K562 (cell line): ENCODE measurements around the gene PLPPR1. TPM values are rescaled to one million over a fixed set of nuclear protein-coding genes. Genes with fewer than 3 reads are reported as not detected.

Source experiments
- ATAC-seq: fragments of 200-7000 bp; cut with Tn5 transposase; 3 replicates; pipeline ENCODE4 v1.9.1; 2020; ENCODE audit warnings: moderate library complexity
- BruUV-seq: library from RNA; stranded (reverse); fragments of 400-500 nt; replicated peaks from 2 replicates; lab custom pipeline; 2021; lab: Mats Ljungman, UMichigan
- CTCF ChIA-PET: fragments of 300-600 bp; formaldehyde crosslinking; extraction: SDS; loops from one replicate; lab custom pipeline; 2021; ENCODE audit warnings: low intra/inter-chr PET ratio; lab: Yijun Ruan, JAX
- POLR2A ChIA-PET: fragments of 300-600, 350-650 bp; sonication (Branson Sonifier 250); formaldehyde crosslinking; extraction: SDS; loops from one replicate; lab custom pipeline; 2021; ENCODE audit warnings: antibody characterized with exemption, inconsistent platforms; lab: Yijun Ruan, JAX
- DNase-seq, 4 experiments: peaks; one replicate each; pipeline versions ENCODE4 v3.0.0 to v3.0.0-alpha.2; 2011 to 2018; ENCODE audit warnings: low spot score in 3 of 4, mixed read lengths in 3 of 4; ENCODE audit errors: extremely low read depth in 1 of 4
- FAIRE-seq: peaks from 2 replicates; lab custom pipeline; 2011; peaks lifted over from hg19 to GRCh38; lab: Jason Lieb, UNC
- H2AFZ ChIP-seq: 2 replicates; pipeline ENCODE4 v1.6.0; 2011; ENCODE audit warnings: low read depth, low read length, control low read depth, inconsistent platforms
- H3K27ac ChIP-seq: fragments of 200-600 bp; 3 replicates; pipeline ENCODE4 v1.8.0; 2011; ENCODE audit warnings: low read depth, mild to moderate bottlenecking, control low read depth, inconsistent platforms, low read length, moderate library complexity, mixed read lengths; ENCODE audit errors: extremely low read depth
- H3K27me3 ChIP-seq, 2 experiments: fragments of 300-600 bp in 1 of 2; 2 replicates in 1 of 2; 3 replicates in 1 of 2; pipeline versions ENCODE4 v1.6.0 to v1.8.0; 2011; ENCODE audit warnings: inconsistent platforms in 2 of 2, low read length in 2 of 2, mild to moderate bottlenecking in 1 of 2, mixed read lengths in 1 of 2, moderate library complexity in 1 of 2; ENCODE audit not compliant: control insufficient read depth in 2 of 2, insufficient read depth in 2 of 2
- H3K36me3 ChIP-seq: fragments of 300-600 bp; 3 replicates; pipeline ENCODE4 v1.8.0; 2011; ENCODE audit warnings: mild to moderate bottlenecking, low read length, inconsistent platforms; ENCODE audit not compliant: control insufficient read depth, insufficient read depth
- H3K4me1 ChIP-seq, 2 experiments: fragments of 200-600 bp in 1 of 2; replicated peaks in 1 of 2; 2 replicates in 1 of 2; 3 replicates in 1 of 2; pipeline versions ENCODE4 v1.5.1 to v1.8.0; 2011; ENCODE audit warnings: inconsistent platforms in 2 of 2, low read length in 2 of 2, mild to moderate bottlenecking in 1 of 2, mixed read lengths in 1 of 2, moderate library complexity in 1 of 2; ENCODE audit not compliant: control insufficient read depth in 2 of 2, insufficient read depth in 2 of 2
- H3K4me2 ChIP-seq: 2 replicates; pipeline ENCODE4 v1.6.1; 2011; ENCODE audit warnings: low read length, control low read depth, inconsistent platforms, mixed read lengths; ENCODE audit not compliant: insufficient read depth
- H3K4me3 ChIP-seq: fragments of 200-600 bp; sonication (generic), shearing (Covaris generic); 2 replicates; pipeline ENCODE4 v1.5.1; 2016; ENCODE audit warnings: control low read depth, inconsistent platforms
- H3K79me2 ChIP-seq: fragments of 200-600 bp; 3 replicates; pipeline ENCODE4 v1.8.0; 2011; ENCODE audit warnings: low read length, inconsistent platforms; ENCODE audit not compliant: control insufficient read depth, insufficient read depth
- H3K9ac ChIP-seq, 2 experiments: 2 replicates each; pipeline versions ENCODE4 v1.6.0 to v1.6.1; 2011; ENCODE audit warnings: low read depth in 2 of 2, low read length in 2 of 2, control low read depth in 1 of 2, inconsistent platforms in 1 of 2, mild to moderate bottlenecking in 1 of 2, mixed read lengths in 1 of 2; ENCODE audit not compliant: insufficient read depth in 1 of 2
- H3K9me1 ChIP-seq: one replicate; pipeline ENCODE4 v1.6.0; 2011; ENCODE audit warnings: inconsistent platforms, mild to moderate bottlenecking, low read length, moderate library complexity; ENCODE audit not compliant: control insufficient read depth, insufficient read depth
- H3K9me3 ChIP-seq: replicated peaks from 2 replicates; pipeline ENCODE4 v1.5.1; 2011; ENCODE audit warnings: low read depth, low read length, inconsistent platforms; ENCODE audit not compliant: control insufficient read depth, insufficient read depth
- H4K20me1 ChIP-seq: replicated peaks from 2 replicates; pipeline ENCODE4 v1.6.1; 2011; ENCODE audit warnings: low read length, inconsistent platforms, mixed read lengths; ENCODE audit not compliant: control insufficient read depth, insufficient read depth
- ATF7 ChIP-seq: fragments of 450-650 bp; IDR thresholded peaks from 2 replicates; pipeline ENCODE4 v1.7.1; 2014; ENCODE audit warnings: mild to moderate bottlenecking, moderate library complexity
- CREM ChIP-seq: IDR thresholded peaks from 2 replicates; pipeline ENCODE4 v1.6.1; 2014; ENCODE audit warnings: antibody characterized with exemption, low read depth
- GTF2F1 ChIP-seq: IDR thresholded peaks from 2 replicates; pipeline ENCODE4 v1.6.1; 2011; ENCODE audit warnings: low read depth, low read length, improper control_type of control experiment
- MCM2 ChIP-seq: fragments of 450-650 bp; IDR thresholded peaks from 2 replicates; pipeline ENCODE4 v1.6.1; 2017; ENCODE audit warnings: low read depth, mild to moderate bottlenecking
- NCOA4 ChIP-seq: fragments of 450-650 bp; IDR thresholded peaks from 2 replicates; pipeline ENCODE4 v1.6.1; 2018; ENCODE audit warnings: mild to moderate bottlenecking; ENCODE audit not compliant: partially characterized antibody
- NCOR1 ChIP-seq: fragments of 450-650 bp; IDR thresholded peaks from 2 replicates; pipeline ENCODE4 v1.6.1; 2016; ENCODE audit warnings: mild to moderate bottlenecking, moderate library complexity
- POU5F1 ChIP-seq: fragments of 150-350 bp; IDR thresholded peaks from 2 replicates; pipeline ENCODE4 v1.6.1; 2014; ENCODE audit warnings: borderline replicate concordance, low read length, low read depth, mild to moderate bottlenecking; ENCODE audit not compliant: partially characterized antibody
- SPI1 ChIP-seq: IDR thresholded peaks from 2 replicates; pipeline ENCODE4 v1.6.1; 2011; ENCODE audit warnings: low read depth, low read length, control low read depth, borderline replicate concordance
- ZNF212 ChIP-seq: fragments of 450-650 bp; formaldehyde crosslinking; IDR thresholded peaks from 2 replicates; pipeline ENCODE4 v1.4.0; 2020; ENCODE audit warnings: mild to moderate bottlenecking
- ZNF324 ChIP-seq: fragments of 250-450 bp; sonication (Bioruptor Pico); IDR thresholded peaks from 2 replicates; pipeline ENCODE4 v1.4.0; 2020; ENCODE audit warnings: mild to moderate bottlenecking
- ZNF830 ChIP-seq: fragments of 250-450 bp; sonication (Bioruptor Pico); IDR thresholded peaks from 2 replicates; pipeline ENCODE4 v1.5.0; 2021; ENCODE audit warnings: mild to moderate bottlenecking
- WGBS: fragments of 100-300 bp; shearing (Covaris generic); methylation state at CpG from one replicate; pipeline ENCODE4 v1.1.6; 2016; ENCODE audit warnings: low coverage, mixed read lengths; ENCODE audit not compliant: insufficient coverage; ENCODE audit errors: missing lambda C conversion rate; 5-methylcytosine and 5-hydroxymethylcytosine counted together
- in situ Hi-C: fragments of 300-500 bp; cut with MboI; formaldehyde crosslinking; loops from 4 replicates; pipeline ENCODE4 v1.15.0; 2018; ENCODE audit warnings: inconsistent platforms, mixed read lengths
- intact Hi-C: fragments of 100-400 bp; cut with micrococcal nuclease; formaldehyde crosslinking; loops from 2 replicates; pipeline ENCODE4 v1.14.2; 2022
- polyA plus RNA-seq, 8 experiments: library from polyadenylated mRNA; depleted of rRNA in 4 of 8; stranded (reverse) in 5 of 8; unstranded in 3 of 8; fragments of >200 nt; fragmentation: Nextera tagmentation in 2 of 8; fragmentation: Illumina TruSeq in 1 of 8; extraction: Ambion mirVana in 2 of 8; extraction: Trizol in 1 of 8; gene quantifications; 2 replicates each; pipeline versions ENCODE4 v1.2.1 to v1.2.3, GENCODE V29; 2011 to 2014; ENCODE audit warnings: inconsistent platforms in 1 of 8, missing spikeins in 1 of 8
- total RNA-seq, 7 experiments: library from RNA; depleted of rRNA in 6 of 7; stranded (reverse); fragments of >200 nt in 6 of 7; fragmentation: Illumina TruSeq in 2 of 7; extraction: Trizol in 2 of 7; gene quantifications; 2 replicates each; pipeline versions ENCODE4 v1.2.1 to v1.2.3, GENCODE V29; 2011 to 2021; ENCODE audit warnings: low replicate concordance in 1 of 7
- TF ChIP-seq, protein P1 (sequence below): sonication (generic); formaldehyde crosslinking; IDR thresholded peaks from 2 replicates; pipeline ENCODE4 v1.8.0; 2023; ENCODE audit warnings: mild to moderate bottlenecking, missing genetic modification reagents
- TF ChIP-seq, protein P2 (sequence below), 2 experiments: fragments of 150-350 bp in 1 of 2; IDR thresholded peaks; 2 replicates each; pipeline ENCODE4 v1.6.1; 2012 to 2016; ENCODE audit warnings: low read depth in 2 of 2, low read length in 2 of 2, mild to moderate bottlenecking in 1 of 2, moderate library complexity in 1 of 2

Gene PLPPR1
- total and polyA plus RNA-seq, 9 of the 15 experiments (the other 6 are each of a cell fraction or from before 2014, with no cell fraction given), result not detected

DNA sequence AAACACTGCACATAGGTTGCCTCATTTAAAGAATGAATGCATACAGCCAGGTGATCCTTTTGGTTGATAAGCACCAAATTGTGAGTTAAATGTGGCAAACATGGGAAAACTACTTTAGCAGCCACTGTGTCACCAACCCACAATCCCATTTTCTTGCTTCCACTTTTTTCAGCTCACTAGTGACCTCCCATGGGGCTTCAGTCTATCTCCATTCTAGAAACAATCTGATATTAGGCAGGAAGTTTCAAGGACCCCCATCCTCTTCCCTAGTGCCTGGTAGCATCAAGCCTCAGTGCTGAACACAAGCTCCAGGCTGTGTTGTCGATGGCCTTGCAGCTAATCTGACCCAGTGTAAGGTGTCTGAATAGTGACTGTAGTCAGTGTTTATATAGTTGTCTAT lies 66.2 kb downstream of the PLPPR1 start (continued):
- TF ChIP-seq NCOR1, result no peak

DNA sequence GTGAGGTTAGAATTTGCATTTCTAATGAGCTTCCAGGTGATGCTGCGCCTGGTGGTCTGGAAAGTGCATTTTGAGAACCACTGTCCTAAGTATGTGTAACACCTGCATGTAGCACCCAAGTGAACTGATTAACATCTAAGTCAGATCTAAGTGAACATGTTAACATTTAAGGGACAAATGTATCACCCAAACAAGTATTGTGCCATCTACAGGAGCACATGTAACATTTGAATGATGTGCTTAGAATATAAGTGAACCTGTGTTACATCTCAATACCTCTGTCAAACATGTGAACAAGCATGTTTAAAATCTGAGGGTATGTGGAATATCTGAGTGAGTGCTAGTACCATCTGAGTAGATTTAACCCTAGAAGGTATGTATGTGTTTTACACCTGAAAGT lies 68.7 kb downstream of the PLPPR1 start:
- Histone ChIP-seq H3K4me1 (no peaks in the 10 kb centered on the region), H3K27me3 (no peaks in the 10 kb centered on the region), H3K4me2 (no peak overlapping the region), H3K9me1 (no peaks in the 10 kb centered on the region), H3K4me3 (no peak overlapping the region), H3K27ac (no peak overlapping the region), H2AFZ (no peak overlapping the region), H3K9me3 (peaks cover 2% of the 10 kb centered on the region; the same call in 1 of the 2 replicates), H3K9ac (no peak overlapping the region), H4K20me1 (no peaks in the 10 kb centered on the region)
- FAIRE-seq, result no peak
- intact Hi-C loops, result no loop called here
- CTCF ChIA-PET, result no interaction called here
- TF ChIP-seq NCOA4 (no peak), CREM (no peak), GTF2F1 (no peak), POU5F1 (no peak), SPI1 (no peak), ATF7 (no peak), MCM2 (no peak), ZNF830 (CRISPR knock-in tag) (no peak), ZNF324 (no peak), ZNF212 (no peak)
- TF ChIP-seq, protein P1, sequence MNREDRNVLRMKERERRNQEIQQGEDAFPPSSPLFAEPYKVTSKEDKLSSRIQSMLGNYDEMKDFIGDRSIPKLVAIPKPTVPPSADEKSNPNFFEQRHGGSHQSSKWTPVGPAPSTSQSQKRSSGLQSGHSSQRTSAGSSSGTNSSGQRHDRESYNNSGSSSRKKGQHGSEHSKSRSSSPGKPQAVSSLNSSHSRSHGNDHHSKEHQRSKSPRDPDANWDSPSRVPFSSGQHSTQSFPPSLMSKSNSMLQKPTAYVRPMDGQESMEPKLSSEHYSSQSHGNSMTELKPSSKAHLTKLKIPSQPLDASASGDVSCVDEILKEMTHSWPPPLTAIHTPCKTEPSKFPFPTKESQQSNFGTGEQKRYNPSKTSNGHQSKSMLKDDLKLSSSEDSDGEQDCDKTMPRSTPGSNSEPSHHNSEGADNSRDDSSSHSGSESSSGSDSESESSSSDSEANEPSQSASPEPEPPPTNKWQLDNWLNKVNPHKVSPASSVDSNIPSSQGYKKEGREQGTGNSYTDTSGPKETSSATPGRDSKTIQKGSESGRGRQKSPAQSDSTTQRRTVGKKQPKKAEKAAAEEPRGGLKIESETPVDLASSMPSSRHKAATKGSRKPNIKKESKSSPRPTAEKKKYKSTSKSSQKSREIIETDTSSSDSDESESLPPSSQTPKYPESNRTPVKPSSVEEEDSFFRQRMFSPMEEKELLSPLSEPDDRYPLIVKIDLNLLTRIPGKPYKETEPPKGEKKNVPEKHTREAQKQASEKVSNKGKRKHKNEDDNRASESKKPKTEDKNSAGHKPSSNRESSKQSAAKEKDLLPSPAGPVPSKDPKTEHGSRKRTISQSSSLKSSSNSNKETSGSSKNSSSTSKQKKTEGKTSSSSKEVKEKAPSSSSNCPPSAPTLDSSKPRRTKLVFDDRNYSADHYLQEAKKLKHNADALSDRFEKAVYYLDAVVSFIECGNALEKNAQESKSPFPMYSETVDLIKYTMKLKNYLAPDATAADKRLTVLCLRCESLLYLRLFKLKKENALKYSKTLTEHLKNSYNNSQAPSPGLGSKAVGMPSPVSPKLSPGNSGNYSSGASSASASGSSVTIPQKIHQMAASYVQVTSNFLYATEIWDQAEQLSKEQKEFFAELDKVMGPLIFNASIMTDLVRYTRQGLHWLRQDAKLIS (CRISPR knock-in tag), result no peak
- TF ChIP-seq, protein P2, sequence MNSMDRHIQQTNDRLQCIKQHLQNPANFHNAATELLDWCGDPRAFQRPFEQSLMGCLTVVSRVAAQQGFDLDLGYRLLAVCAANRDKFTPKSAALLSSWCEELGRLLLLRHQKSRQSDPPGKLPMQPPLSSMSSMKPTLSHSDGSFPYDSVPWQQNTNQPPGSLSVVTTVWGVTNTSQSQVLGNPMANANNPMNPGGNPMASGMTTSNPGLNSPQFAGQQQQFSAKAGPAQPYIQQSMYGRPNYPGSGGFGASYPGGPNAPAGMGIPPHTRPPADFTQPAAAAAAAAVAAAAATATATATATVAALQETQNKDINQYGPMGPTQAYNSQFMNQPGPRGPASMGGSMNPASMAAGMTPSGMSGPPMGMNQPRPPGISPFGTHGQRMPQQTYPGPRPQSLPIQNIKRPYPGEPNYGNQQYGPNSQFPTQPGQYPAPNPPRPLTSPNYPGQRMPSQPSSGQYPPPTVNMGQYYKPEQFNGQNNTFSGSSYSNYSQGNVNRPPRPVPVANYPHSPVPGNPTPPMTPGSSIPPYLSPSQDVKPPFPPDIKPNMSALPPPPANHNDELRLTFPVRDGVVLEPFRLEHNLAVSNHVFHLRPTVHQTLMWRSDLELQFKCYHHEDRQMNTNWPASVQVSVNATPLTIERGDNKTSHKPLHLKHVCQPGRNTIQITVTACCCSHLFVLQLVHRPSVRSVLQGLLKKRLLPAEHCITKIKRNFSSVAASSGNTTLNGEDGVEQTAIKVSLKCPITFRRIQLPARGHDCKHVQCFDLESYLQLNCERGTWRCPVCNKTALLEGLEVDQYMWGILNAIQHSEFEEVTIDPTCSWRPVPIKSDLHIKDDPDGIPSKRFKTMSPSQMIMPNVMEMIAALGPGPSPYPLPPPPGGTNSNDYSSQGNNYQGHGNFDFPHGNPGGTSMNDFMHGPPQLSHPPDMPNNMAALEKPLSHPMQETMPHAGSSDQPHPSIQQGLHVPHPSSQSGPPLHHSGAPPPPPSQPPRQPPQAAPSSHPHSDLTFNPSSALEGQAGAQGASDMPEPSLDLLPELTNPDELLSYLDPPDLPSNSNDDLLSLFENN (IDR thresholded peaks at IDR 0.05; ENCODE audit: low read depth in 2 of 2, low read length in 2 of 2), result no peak
- TF ChIP-seq, all 486 proteins: peak for 0
- WGBS, result 0% methylated on average over 1 of the region's 1 CpG
- no peak for DNase-seq
- no peak for ATAC-seq
- no TSS peak for BruUV-seq
- Histone ChIP-seq H3K79me2 (no peaks in the 10 kb centered on the region), H3K36me3 (no peaks in the 10 kb centered on the region)
- POLR2A ChIA-PET, result no interaction called here
- in situ Hi-C loops, result no loop called here
